Thyroid gland (tissue), 4 donors: ENCODE measurements around the gene CEBPB. TPM values are rescaled to one million over a fixed set of nuclear protein-coding genes. Genes with fewer than 3 reads are reported as not detected.

Source experiments
- DNase-seq, 2 donors: peaks; one replicate each; pipeline ENCODE4 v3.0.0-alpha.2; 2019
- H3K27ac ChIP-seq, 3 donors: fragments of 200-600 bp; sonication (generic); 1 replicate in 2 of 3; 2 replicates in 1 of 3; pipeline ENCODE4 v1.5.1; 2016 to 2019; ENCODE audit warnings: mild to moderate bottlenecking in 1 of 3, moderate library complexity in 1 of 3
- H3K27me3 ChIP-seq: fragments of 200-600 bp; sonication (generic); one replicate; pipeline ENCODE4 v1.5.1; 2019
- H3K36me3 ChIP-seq, 2 donors: fragments of 200-600 bp; sonication (generic); one replicate each; pipeline ENCODE4 v1.5.1; 2016 to 2019
- H3K4me1 ChIP-seq, 2 donors: fragments of 200-600 bp; sonication (generic); one replicate each; pipeline ENCODE4 v1.5.1; 2017 to 2019
- H3K4me3 ChIP-seq, 3 donors: fragments of 200-600 bp; sonication (generic); replicated peaks in 1 of 3; 1 replicate in 2 of 3; 2 replicates in 1 of 3; pipeline ENCODE4 v1.5.1; 2016; ENCODE audit warnings: mild to moderate bottlenecking in 1 of 3
- H3K9me3 ChIP-seq: fragments of 200-600 bp; sonication (generic); one replicate; pipeline ENCODE4 v1.5.1; 2017
- POLR2A ChIP-seq, 2 donors: fragments of 450-650 bp; IDR thresholded peaks; one replicate each; pipeline ENCODE4 v1.6.1; 2017; ENCODE audit warnings: antibody characterized with exemption in 2 of 2, mild to moderate bottlenecking in 2 of 2, moderate library complexity in 1 of 2
- WGBS, 2 donors: methylation state at CpG; one replicate each; pipeline ENCODE4 v1.1.5; 2017; 5-methylcytosine and 5-hydroxymethylcytosine counted together
- intact Hi-C: fragments of 100-400 bp; cut with DNase I; formaldehyde crosslinking; loops from one replicate; pipeline ENCODE4 v1.15.1; 2023
- total RNA-seq, 4 donors: library from RNA; depleted of rRNA; stranded (reverse); fragments of >200 nt; gene quantifications; one replicate each; pipeline ENCODE4 v1.2.3, GENCODE V29; 2016
- TF ChIP-seq, protein P1 (sequence below), 6 experiments: fragments of 200-600 bp in 3 of 6; fragments of 450-650 bp in 3 of 6; sonication (generic) in 3 of 6; IDR thresholded peaks; one replicate each; pipeline ENCODE4 v1.5.1; 2016 to 2019; ENCODE audit warnings: antibody characterized with exemption in 6 of 6, mild to moderate bottlenecking in 2 of 6, inconsistent platforms in 1 of 6, moderate library complexity in 1 of 6

Gene CEBPB
- total RNA-seq, 4 donors from 2014 or later: 61.7 to 132 (median 104) TPM

DNA sequence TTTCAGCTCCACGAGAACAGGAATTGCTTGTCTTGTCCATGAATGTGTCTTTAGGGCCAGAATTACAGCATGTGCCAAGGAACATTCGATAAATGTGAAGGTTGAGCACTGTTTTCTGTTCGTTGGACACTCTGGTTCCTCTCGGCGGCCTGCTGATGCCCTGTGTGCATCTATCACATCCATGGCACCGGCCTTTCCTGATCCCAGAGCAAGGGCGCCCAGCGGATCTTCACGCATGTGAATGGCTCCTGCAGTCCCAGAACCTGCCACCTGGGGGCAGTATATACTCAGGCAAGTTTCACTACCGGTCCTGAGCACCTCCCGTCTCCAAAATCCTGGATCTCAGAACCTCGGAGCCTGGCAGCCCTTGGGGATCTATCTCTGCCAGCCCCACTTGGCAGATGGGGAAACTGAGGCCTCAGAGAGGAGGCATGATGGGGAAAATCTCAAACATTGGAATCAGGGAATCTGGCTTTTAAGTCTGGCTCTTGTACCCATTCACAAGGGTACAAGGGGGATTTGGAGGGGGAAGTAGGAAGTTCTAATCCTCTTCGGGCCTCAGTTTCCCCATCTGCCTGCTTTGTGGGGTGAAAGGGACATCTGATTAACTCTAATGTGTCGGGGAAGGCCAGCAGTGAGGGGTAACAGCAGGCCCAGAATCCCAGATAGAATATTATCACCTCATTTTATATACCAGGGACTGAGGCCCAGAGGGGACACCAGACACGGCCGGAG lies 4.3 kb upstream of the CEBPB start:
- H3K4me3 ChIP-seq: no peak overlapping the region
- no peaks in the 10 kb centered on the region for H3K36me3 ChIP-seq
- WGBS, 2 donors: 17 to 21% methylated on average over 14 to 16 of the region's 16 CpGs
- H3K4me1 ChIP-seq: peaks cover 0 to 15% of the 10 kb centered on the region in 2 donors
- no peaks in the 10 kb centered on the region for H3K9me3 ChIP-seq
- DNase-seq: peak; percentile 95 to 97
- intact Hi-C loops: loop anchor here (2.0 to 5.0 kb wide), 2 partner anchors 280 to 391 kb away; no protein-coding TSS in a partner anchor
- H3K27me3 ChIP-seq: no peaks in the 10 kb centered on the region
- peak overlapping the region in 1 of 3 donors; percentile 48 for H3K27ac ChIP-seq
- TF ChIP-seq, protein P1, sequence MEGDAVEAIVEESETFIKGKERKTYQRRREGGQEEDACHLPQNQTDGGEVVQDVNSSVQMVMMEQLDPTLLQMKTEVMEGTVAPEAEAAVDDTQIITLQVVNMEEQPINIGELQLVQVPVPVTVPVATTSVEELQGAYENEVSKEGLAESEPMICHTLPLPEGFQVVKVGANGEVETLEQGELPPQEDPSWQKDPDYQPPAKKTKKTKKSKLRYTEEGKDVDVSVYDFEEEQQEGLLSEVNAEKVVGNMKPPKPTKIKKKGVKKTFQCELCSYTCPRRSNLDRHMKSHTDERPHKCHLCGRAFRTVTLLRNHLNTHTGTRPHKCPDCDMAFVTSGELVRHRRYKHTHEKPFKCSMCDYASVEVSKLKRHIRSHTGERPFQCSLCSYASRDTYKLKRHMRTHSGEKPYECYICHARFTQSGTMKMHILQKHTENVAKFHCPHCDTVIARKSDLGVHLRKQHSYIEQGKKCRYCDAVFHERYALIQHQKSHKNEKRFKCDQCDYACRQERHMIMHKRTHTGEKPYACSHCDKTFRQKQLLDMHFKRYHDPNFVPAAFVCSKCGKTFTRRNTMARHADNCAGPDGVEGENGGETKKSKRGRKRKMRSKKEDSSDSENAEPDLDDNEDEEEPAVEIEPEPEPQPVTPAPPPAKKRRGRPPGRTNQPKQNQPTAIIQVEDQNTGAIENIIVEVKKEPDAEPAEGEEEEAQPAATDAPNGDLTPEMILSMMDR (IDR thresholded peaks at IDR 0.05): peak; percentile 96 to 99 (median 98)
- no peak for TF ChIP-seq POLR2A (IDR thresholded peaks at IDR 0.05)

DNA sequence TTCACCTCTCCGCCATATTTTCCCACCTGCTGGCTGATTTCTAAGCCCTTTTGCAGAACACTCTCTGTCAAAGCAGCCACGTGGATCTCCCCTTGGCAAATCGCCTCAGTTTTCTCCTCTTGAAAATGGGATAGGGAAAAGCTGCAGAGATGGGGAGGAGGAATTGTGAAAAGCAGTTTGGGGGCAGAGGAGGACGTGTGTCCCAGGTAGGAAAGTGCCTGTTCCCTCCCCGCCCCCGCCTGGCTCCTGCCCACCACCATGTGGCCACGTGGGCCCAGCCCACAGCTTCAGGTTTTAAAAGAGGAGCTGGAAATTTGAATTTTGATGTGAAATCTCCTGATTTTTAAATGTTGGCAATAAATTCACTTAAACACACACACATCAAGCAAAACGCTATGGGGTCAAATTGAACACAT lies 3.6 kb upstream of the CEBPB start:
- DNase-seq: peak in 1 of 2 donors; percentile 23

DNA sequence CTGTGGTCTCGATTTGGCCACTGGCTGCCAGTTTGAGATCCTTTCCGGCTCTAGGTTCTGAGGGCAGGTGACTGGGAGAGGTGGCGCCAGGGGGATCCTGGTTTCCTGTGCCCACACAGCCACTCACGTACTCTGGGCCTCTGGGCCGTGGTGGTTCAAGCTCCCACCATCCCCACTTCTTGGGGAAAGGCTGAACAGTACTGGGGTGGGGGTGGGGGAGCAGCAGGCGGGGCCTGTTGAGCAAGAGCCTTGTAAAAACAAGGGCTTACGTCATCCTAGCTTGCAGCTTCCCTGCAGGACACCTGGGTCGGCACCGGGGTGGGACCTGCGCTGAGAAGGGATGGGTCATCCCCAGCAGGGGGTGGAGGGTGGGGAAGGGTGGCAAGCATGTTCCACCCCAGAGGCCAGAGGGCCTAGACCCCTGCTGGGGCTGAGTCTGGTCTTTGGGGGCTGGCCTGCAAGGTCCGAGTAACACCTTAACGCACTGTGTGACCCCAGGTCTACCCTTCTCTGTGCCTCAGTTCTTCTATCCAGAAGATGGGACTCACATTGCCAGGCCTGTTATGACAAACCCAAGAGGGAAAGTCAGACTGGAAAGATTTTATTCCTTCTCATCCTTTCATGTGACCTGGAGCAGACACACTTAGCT lies 3.1 kb upstream of the CEBPB start:
- Histone ChIP-seq H3K9me3 (no peaks in the 10 kb centered on the region), H3K4me3 (no peak overlapping the region), H3K27me3 (no peaks in the 10 kb centered on the region), H3K4me1 (peaks cover 0 to 15% of the 10 kb centered on the region in 2 donors), H3K36me3 (no peaks in the 10 kb centered on the region), H3K27ac (peak overlapping the region in 2 of 3 donors; percentile 48 to 57)
- peak in 1 of 2 donors; percentile 28 for DNase-seq
- intact Hi-C loops: loop anchor here (2.0 to 5.0 kb wide), 3 partner anchors 273 to 390 kb away; no protein-coding TSS in a partner anchor
- TF ChIP-seq, protein P1 (IDR thresholded peaks at IDR 0.05): no peak
- no peak for TF ChIP-seq POLR2A (IDR thresholded peaks at IDR 0.05)
- 46 to 82% methylated on average over 4 to 6 of the region's 12 CpGs for WGBS, 2 donors

More for the DNA sequence above, 3.6 kb upstream of the CEBPB start:
- H3K27me3 ChIP-seq: no peaks in the 10 kb centered on the region
- H3K27ac ChIP-seq: peak overlapping the region in 2 of 3 donors; percentile 48 to 57
- TF ChIP-seq, protein P1 (IDR thresholded peaks at IDR 0.05): no peak
- TF ChIP-seq POLR2A (IDR thresholded peaks at IDR 0.05): no peak
- intact Hi-C loops: loop anchor here (2.0 to 5.0 kb wide), 2 partner anchors 280 to 390 kb away; no protein-coding TSS in a partner anchor
- WGBS, 2 donors: 63 to 72% methylated on average over 8 of the region's 8 CpGs
- H3K36me3 ChIP-seq: no peaks in the 10 kb centered on the region
- no peaks in the 10 kb centered on the region for H3K9me3 ChIP-seq
- H3K4me1 ChIP-seq: peaks cover 0 to 15% of the 10 kb centered on the region in 2 donors
- no peak overlapping the region for H3K4me3 ChIP-seq

DNA sequence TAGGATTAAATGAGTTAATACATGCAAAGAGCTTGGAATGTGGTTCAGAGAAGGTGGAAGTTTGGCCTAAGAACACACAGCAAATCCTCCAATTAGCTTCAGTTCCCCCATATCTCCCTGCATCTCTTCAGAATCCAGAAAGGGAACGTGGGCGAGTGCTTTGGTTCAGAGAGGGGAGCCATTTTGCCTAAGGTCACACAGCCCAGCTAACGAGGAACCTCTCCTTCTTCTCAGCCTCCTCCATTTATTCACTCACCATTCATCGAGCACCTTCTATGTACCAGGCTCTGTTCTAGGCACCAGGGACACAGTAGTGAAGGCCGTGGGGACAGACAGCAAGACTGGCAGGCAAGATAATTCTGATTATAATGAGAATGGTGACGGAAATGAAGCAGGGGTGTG lies 2.3 kb upstream of the CEBPB start:
- DNase-seq: no peak
- Histone ChIP-seq H3K4me3 (no peak overlapping the region), H3K9me3 (no peaks in the 10 kb centered on the region), H3K27me3 (no peaks in the 10 kb centered on the region), H3K36me3 (peaks cover 3 to 7% of the 10 kb centered on the region in 2 donors), H3K4me1 (peaks cover 5 to 15% of the 10 kb centered on the region in 2 donors), H3K27ac (peak overlapping the region in 1 of 3 donors; percentile 98)
- intact Hi-C loops: loop anchor here (2.0 to 5.0 kb wide), 2 partner anchors 273 to 389 kb away; no protein-coding TSS in a partner anchor
- WGBS, 2 donors: 93 to 96% methylated on average over 6 of the region's 6 CpGs
- TF ChIP-seq, protein P1 (IDR thresholded peaks at IDR 0.05): no peak
- no peak for TF ChIP-seq POLR2A (IDR thresholded peaks at IDR 0.05)
